Activated T-cell treated with anti-CD3 and anti-CD28 coated beads, Interleukin-2, amount 50 U/mL, for 4 hours (primary cell): ENCODE measurements around the gene MFSD1. TPM values are rescaled to one million over a fixed set of nuclear protein-coding genes. Genes with fewer than 3 reads are reported as not detected.
A peak's percentile ranks its signal among the peaks of the same experiment; 100 is the strongest.
"Not testable (repeated sequence)": the region's sequence is repeated elsewhere in the genome, so short reads cannot be mapped to it uniquely, and the experiment has no call there.

Experiments used
- ATAC-seq, 2 donors: fragments of 200-7000 bp; cut with Tn5 transposase; one replicate each; pipeline ENCODE4 v1.10.0; 2021
- DNase-seq: peaks from one replicate; pipeline ENCODE4 v3.0.0-alpha.2; 2020
- H3K27me3 Mint-ChIP-seq: one replicate; pipeline ENCODE4 v1.8.0; 2021; ENCODE audit warnings: low read depth, mixed read lengths
- H3K36me3 Mint-ChIP-seq: one replicate; pipeline ENCODE4 v1.8.0; 2022; ENCODE audit warnings: mixed read lengths; ENCODE audit not compliant: insufficient read depth
- H3K4me1 Mint-ChIP-seq: one replicate; pipeline ENCODE4 v1.8.0; 2021; ENCODE audit warnings: low read depth, mixed read lengths
- H3K4me3 Mint-ChIP-seq: one replicate; pipeline ENCODE4 v1.8.0; 2021; ENCODE audit warnings: mild to moderate bottlenecking, moderate library complexity, mixed read lengths
- H3K9me3 Mint-ChIP-seq: one replicate; pipeline ENCODE4 v1.8.0; 2021; ENCODE audit warnings: mixed read lengths
- total RNA-seq, 3 donors: library from RNA; stranded (reverse); gene quantifications; one replicate each; pipeline ENCODE4 v1.2.1, GENCODE V29; 2021

Gene MFSD1
- total RNA-seq, 3 donors from 2014 or later, result 19.8 to 25.2 (median 20.2) TPM

GRCh38 chr3:158785972-158786371 lies 15.9 kb upstream of the MFSD1 start:
- Mint-ChIP-seq H3K4me3 (no peak overlapping the region), H3K9me3 (no peaks in the 10 kb centered on the region)

GRCh38 chr3:158788446-158788845 lies 13.4 kb upstream of the MFSD1 start:
- no peaks in the 10 kb centered on the region for H3K27me3 Mint-ChIP-seq
- H3K9me3 Mint-ChIP-seq, result no peaks in the 10 kb centered on the region
- DNase-seq (no peak), ATAC-seq (no peak)
- peaks cover 2% of the 10 kb centered on the region for H3K4me1 Mint-ChIP-seq
- H3K36me3 Mint-ChIP-seq, result no peaks in the 10 kb centered on the region
- H3K4me3 Mint-ChIP-seq, result no peak overlapping the region

More at GRCh38 chr3:158785972-158786371, 15.9 kb upstream of the MFSD1 start:
- DNase-seq (no peak), ATAC-seq (no peak)
- H3K4me1 Mint-ChIP-seq, result no peaks in the 10 kb centered on the region
- no peaks in the 10 kb centered on the region for H3K36me3 Mint-ChIP-seq
- no peaks in the 10 kb centered on the region for H3K27me3 Mint-ChIP-seq

- Mint-ChIP-seq H3K9me3 (no peaks in the 10 kb centered on the region), H3K36me3 (no peaks in the 10 kb centered on the region)
- no peak for DNase-seq
These were observed 12.3 kb upstream of the MFSD1 start for GRCh38 chr3:158789592-158789991.

GRCh38 chr3:158790901-158791589 lies 10.8 kb upstream of the MFSD1 start:
- DNase-seq (no peak), ATAC-seq (peak; percentile 66 to 70)
- H3K4me1 Mint-ChIP-seq, result peaks cover 2% of the 10 kb centered on the region
- no peaks in the 10 kb centered on the region for H3K27me3 Mint-ChIP-seq
- H3K9me3 Mint-ChIP-seq, result no peaks in the 10 kb centered on the region
- H3K36me3 Mint-ChIP-seq, result no peaks in the 10 kb centered on the region
- H3K4me3 Mint-ChIP-seq, result peak overlapping the region; percentile 79

More at GRCh38 chr3:158789592-158789991, 12.3 kb upstream of the MFSD1 start:
- no peak for ATAC-seq
- peaks cover 2% of the 10 kb centered on the region for H3K4me1 Mint-ChIP-seq
- H3K4me3 Mint-ChIP-seq, result no peak overlapping the region
- H3K27me3 Mint-ChIP-seq, result no peaks in the 10 kb centered on the region

- H3K36me3 Mint-ChIP-seq, DNase-seq, H3K4me1 Mint-ChIP-seq, ATAC-seq, H3K27me3 Mint-ChIP-seq, H3K4me3 Mint-ChIP-seq, H3K9me3 Mint-ChIP-seq: not testable (repeated sequence)
These were observed 10.3 kb upstream of the MFSD1 start for GRCh38 chr3:158791590-158791920.

- no peak for DNase-seq
- Mint-ChIP-seq H3K9me3 (no peaks in the 10 kb centered on the region), H3K27me3 (no peaks in the 10 kb centered on the region), H3K36me3 (no peaks in the 10 kb centered on the region), H3K4me3 (no peak overlapping the region), H3K4me1 (peaks cover 2% of the 10 kb centered on the region)
- ATAC-seq, result no peak
These were observed 9.1 kb upstream of the MFSD1 start for GRCh38 chr3:158792709-158793108.

- peaks cover 2% of the 10 kb centered on the region for H3K4me1 Mint-ChIP-seq
- no peaks in the 10 kb centered on the region for H3K36me3 Mint-ChIP-seq
- no peaks in the 10 kb centered on the region for H3K27me3 Mint-ChIP-seq
- no peak overlapping the region for H3K4me3 Mint-ChIP-seq
- H3K9me3 Mint-ChIP-seq, result no peaks in the 10 kb centered on the region
- ATAC-seq (no peak), DNase-seq (no peak)
These were observed 7.6 kb upstream of the MFSD1 start for GRCh38 chr3:158794206-158794605.

- Mint-ChIP-seq H3K4me3 (no peak overlapping the region), H3K9me3 (no peaks in the 10 kb centered on the region), H3K36me3 (no peaks in the 10 kb centered on the region), H3K27me3 (no peaks in the 10 kb centered on the region), H3K4me1 (peaks cover 2% of the 10 kb centered on the region)
- ATAC-seq (peak in 1 of 2 donors; percentile 37), DNase-seq (no peak)
These were observed 6.8 kb upstream of the MFSD1 start for GRCh38 chr3:158794936-158795518.

GRCh38 chr3:158801201-158801600 lies 653 bp upstream of the MFSD1 start:
- Mint-ChIP-seq H3K36me3 (peaks cover 12% of the 10 kb centered on the region), H3K27me3 (no peaks in the 10 kb centered on the region), H3K9me3 (no peaks in the 10 kb centered on the region), H3K4me3 (peak overlapping the region; percentile 90), H3K4me1 (peaks cover 33% of the 10 kb centered on the region)
- DNase-seq, result no peak
- ATAC-seq, result no peak

- H3K4me3 Mint-ChIP-seq, result peak overlapping the region; percentile 90
- ATAC-seq (peak; percentile 18 to 25), DNase-seq (no peak)
- H3K27me3 Mint-ChIP-seq, result no peaks in the 10 kb centered on the region
- peaks cover 19% of the 10 kb centered on the region for H3K36me3 Mint-ChIP-seq
- H3K4me1 Mint-ChIP-seq, result peaks cover 34% of the 10 kb centered on the region
- H3K9me3 Mint-ChIP-seq, result no peaks in the 10 kb centered on the region
These were observed 785 bp downstream of the MFSD1 start for GRCh38 chr3:158802409-158803268.

- H3K27me3 Mint-ChIP-seq, result no peaks in the 10 kb centered on the region
- no peaks in the 10 kb centered on the region for H3K9me3 Mint-ChIP-seq
- peaks cover 34% of the 10 kb centered on the region for H3K4me1 Mint-ChIP-seq
- ATAC-seq (no peak), DNase-seq (no peak)
- no peak overlapping the region for H3K4me3 Mint-ChIP-seq
- peaks cover 31% of the 10 kb centered on the region for H3K36me3 Mint-ChIP-seq
These were observed 2.6 kb downstream of the MFSD1 start for GRCh38 chr3:158804441-158804840.

- no peaks in the 10 kb centered on the region for H3K9me3 Mint-ChIP-seq
- ATAC-seq (peak in 1 of 2 donors; percentile 38), DNase-seq (no peak)
- peaks cover 53% of the 10 kb centered on the region for H3K36me3 Mint-ChIP-seq
- peaks cover 15% of the 10 kb centered on the region for H3K4me1 Mint-ChIP-seq
- H3K4me3 Mint-ChIP-seq, result no peak overlapping the region
- H3K27me3 Mint-ChIP-seq, result no peaks in the 10 kb centered on the region
These were observed 6.8 kb downstream of the MFSD1 start for GRCh38 chr3:158808697-158809096.

- Mint-ChIP-seq H3K36me3 (peaks cover 55% of the 10 kb centered on the region), H3K9me3 (no peaks in the 10 kb centered on the region), H3K27me3 (no peaks in the 10 kb centered on the region), H3K4me3 (no peak overlapping the region), H3K4me1 (peaks cover 13% of the 10 kb centered on the region)
- ATAC-seq (no peak), DNase-seq (no peak)
These were observed 7.8 kb downstream of the MFSD1 start for GRCh38 chr3:158809642-158810041.

GRCh38 chr3:158810823-158811724 lies 9.2 kb downstream of the MFSD1 start:
- no peak overlapping the region for H3K4me3 Mint-ChIP-seq
- DNase-seq (no peak), ATAC-seq (no peak)
- H3K4me1 Mint-ChIP-seq, result peaks cover 6% of the 10 kb centered on the region
- H3K9me3 Mint-ChIP-seq, result no peaks in the 10 kb centered on the region
- H3K36me3 Mint-ChIP-seq, result peaks cover 47% of the 10 kb centered on the region
- H3K27me3 Mint-ChIP-seq, result no peaks in the 10 kb centered on the region
